ENCODE measurements around the gene GNGT2.
A peak's percentile ranks its signal among the peaks of the same experiment; 100 is the strongest.

The GNGT2 gene

GRCh38 chr17:49225554-49226236 lies 15.3 kb upstream of the GNGT2 start:
- no peak for TF ChIP-seq CTCF (IDR thresholded peaks at IDR 0.05; ENCODE audit: insufficient read depth, low read depth, low read length, missing control alignments)
- H3K4me3 ChIP-seq (ENCODE audit: low read depth, low read length) = no peak overlapping the region

DNA sequence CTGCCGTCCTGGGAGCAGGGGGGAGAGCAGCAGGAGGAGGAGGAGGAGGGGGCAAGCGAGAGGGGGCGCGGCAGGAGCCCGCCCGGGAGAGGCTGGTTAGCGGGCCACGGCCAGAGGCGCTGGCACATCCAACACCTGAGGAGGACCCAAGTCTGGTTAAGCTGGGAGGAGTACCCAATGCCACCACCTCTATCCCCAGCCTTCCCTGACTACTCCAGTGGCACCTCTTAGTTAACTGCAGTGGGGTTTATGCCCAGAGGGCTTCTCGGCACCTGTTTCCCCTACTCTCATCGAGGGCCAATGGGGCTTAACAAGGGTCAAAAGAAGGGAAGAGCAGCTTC lies 14.6 kb upstream of the GNGT2 start:
- no peak for DNase-seq (ENCODE audit: low read depth)
- H3K4me3 ChIP-seq (ENCODE audit: low read depth, low read length) = no peak overlapping the region
- TF ChIP-seq CTCF (IDR thresholded peaks at IDR 0.05; ENCODE audit: insufficient read depth, low read depth, low read length, missing control alignments) = no peak

More at GRCh38 chr17:49225554-49226236, 15.3 kb upstream of the GNGT2 start:
- DNase-seq (ENCODE audit: low read depth) = no peak

DNA sequence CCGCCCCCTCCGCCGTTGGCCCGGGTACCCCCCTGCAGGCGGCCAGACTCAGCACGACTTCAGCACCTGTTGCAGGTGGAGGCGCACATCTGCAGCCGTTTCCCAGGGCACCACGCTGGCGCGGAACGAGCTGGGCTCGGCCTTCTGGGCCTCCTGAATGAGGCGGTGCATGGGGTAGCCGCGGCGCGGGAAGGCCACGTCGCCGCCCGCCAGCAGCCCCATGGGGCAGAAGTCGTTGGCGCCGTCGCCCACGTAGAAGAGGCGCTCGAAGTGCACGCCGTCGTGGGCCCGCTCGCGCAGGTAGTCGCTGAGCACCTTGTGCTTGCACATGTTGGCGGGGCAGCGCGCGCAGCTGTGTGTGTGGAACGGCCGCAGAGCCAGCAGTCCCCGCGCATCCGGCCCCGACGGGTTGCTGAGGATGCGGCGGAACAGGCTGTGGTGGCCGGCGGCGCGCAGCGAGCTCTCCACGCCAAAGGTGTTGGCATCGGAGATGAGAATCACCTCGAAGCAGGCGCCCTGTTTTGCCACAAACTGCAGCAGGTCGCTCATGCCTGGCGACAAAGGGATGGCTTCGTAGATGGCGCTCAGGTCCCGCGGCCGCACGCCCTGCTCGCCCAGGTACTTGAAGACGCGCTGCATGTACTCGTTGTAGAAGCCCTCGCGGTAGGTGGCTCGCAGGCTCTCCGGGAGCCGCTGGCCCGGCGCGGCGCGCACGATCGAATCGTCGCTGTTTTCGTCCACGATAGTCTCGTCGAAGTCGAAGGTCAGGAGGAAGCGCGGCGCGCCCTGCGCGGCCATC lies 14.0 kb upstream of the GNGT2 start:
- no peak overlapping the region for H3K4me3 ChIP-seq (ENCODE audit: low read depth, low read length)
- TF ChIP-seq CTCF (IDR thresholded peaks at IDR 0.05; ENCODE audit: insufficient read depth, low read depth, low read length, missing control alignments) = no peak
- peak; percentile 65 for DNase-seq (ENCODE audit: low read depth)

GRCh38 chr17:49223517-49224197 lies 13.3 kb upstream of the GNGT2 start:
- H3K4me3 ChIP-seq (ENCODE audit: low read depth, low read length) = no peak overlapping the region
- peak; percentile 54 for DNase-seq (ENCODE audit: low read depth)
- peak; percentile 87 for TF ChIP-seq CTCF (IDR thresholded peaks at IDR 0.05; ENCODE audit: insufficient read depth, low read depth, low read length, missing control alignments)

- DNase-seq (ENCODE audit: low read depth) = no peak
- no peak for TF ChIP-seq CTCF (IDR thresholded peaks at IDR 0.05; ENCODE audit: insufficient read depth, low read depth, low read length, missing control alignments)
- H3K4me3 ChIP-seq (ENCODE audit: low read depth, low read length) = no peak overlapping the region
Measured at GRCh38 chr17:49223168-49223516, 12.8 kb upstream of the GNGT2 start.

DNA sequence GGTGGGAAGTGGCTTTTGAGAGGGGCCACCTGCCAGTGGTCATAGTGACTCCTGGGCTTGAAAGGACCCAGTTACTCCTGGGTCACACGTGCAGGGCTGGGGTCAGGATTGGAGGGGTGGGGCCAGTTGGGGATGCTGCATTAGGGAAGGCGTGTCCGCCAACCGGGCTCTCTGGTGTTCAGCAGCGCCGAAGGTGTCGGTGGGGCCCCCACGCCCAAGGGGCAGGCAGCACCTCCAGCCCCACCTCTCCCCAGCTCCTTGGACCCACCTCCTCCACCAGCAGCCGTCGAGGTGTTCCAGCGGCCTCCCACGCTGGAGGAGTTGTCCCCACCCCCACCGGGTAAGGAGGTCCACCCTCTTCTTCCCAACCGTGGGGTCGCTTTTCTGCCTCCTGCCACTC lies 9.6 kb upstream of the GNGT2 start:
- H3K4me3 ChIP-seq (ENCODE audit: low read depth, low read length) = no peak overlapping the region
- no peak for TF ChIP-seq CTCF (IDR thresholded peaks at IDR 0.05; ENCODE audit: insufficient read depth, low read depth, low read length, missing control alignments)
- DNase-seq (ENCODE audit: low read depth) = no peak
